BLaER1 (cell line): ENCODE measurements around the gene ERC2.
"Not testable (repeated sequence)": the region's sequence is repeated elsewhere in the genome, so short reads cannot be mapped to it uniquely, and the experiment has no call there.

Source experiments
- H3K27ac ChIP-seq: shearing (Covaris generic); formaldehyde crosslinking; 2 replicates; pipeline ENCODE4 v1.8.1; 2022
- H3K27me3 ChIP-seq: shearing (Covaris generic); formaldehyde crosslinking; 2 replicates; pipeline ENCODE4 v1.8.1; 2022
- H3K36me3 ChIP-seq: shearing (Covaris generic); formaldehyde crosslinking; 2 replicates; pipeline ENCODE4 v1.8.1; 2022
- H3K4me1 ChIP-seq: shearing (Covaris generic); formaldehyde crosslinking; 2 replicates; pipeline ENCODE4 v1.8.1; 2022
- H3K4me2 ChIP-seq: shearing (Covaris generic); formaldehyde crosslinking; 2 replicates; pipeline ENCODE4 v1.8.1; 2022
- H3K4me3 ChIP-seq: shearing (Covaris generic); formaldehyde crosslinking; 2 replicates; pipeline ENCODE4 v1.8.1; 2022
- H3K9ac ChIP-seq: shearing (Covaris generic); formaldehyde crosslinking; 2 replicates; pipeline ENCODE4 v1.8.1; 2022
- H3K9me3 ChIP-seq: shearing (Covaris generic); formaldehyde crosslinking; 2 replicates; pipeline ENCODE4 v1.8.1; 2022
- H4K20me1 ChIP-seq: shearing (Covaris generic); formaldehyde crosslinking; 2 replicates; pipeline ENCODE4 v1.8.1; 2022
- Cebpa-rat ChIP-seq: shearing (Covaris generic); IDR thresholded peaks from 2 replicates; pipeline ENCODE4 v1.8.1; 2022

The ERC2 gene

GRCh38 chr3:56468184-56469106 is at the start of gene ERC2:
ERC2 (minus strand) TSS chr3:56468467.
- no peak for TF ChIP-seq Cebpa-rat
- H3K36me3 ChIP-seq, result no peaks in the 10 kb centered on the region
- no peaks in the 10 kb centered on the region for H3K4me1 ChIP-seq
- no peak within 1 kb of the TSS for H3K4me2 ChIP-seq
- H3K9ac ChIP-seq, result no peak within 1 kb of the TSS
- H3K4me3 ChIP-seq, result no peak within 1 kb of the TSS
- no peaks in the 10 kb centered on the region for H3K27me3 ChIP-seq
- H3K27ac ChIP-seq, result no peak within 1 kb of the TSS
- H3K9me3 ChIP-seq, result peaks cover 18% of the 10 kb centered on the region
- no peaks in the 10 kb centered on the region for H4K20me1 ChIP-seq

GRCh38 chr3:56502738-56503137 is 34.5 kb upstream of the ERC2 start:
- Histone ChIP-seq H3K4me3 (no peak overlapping the region), H3K9ac (no peak overlapping the region), H3K27ac (no peak overlapping the region), H3K4me2 (no peak overlapping the region), H3K36me3 (no peaks in the 10 kb centered on the region), H4K20me1 (no peaks in the 10 kb centered on the region), H3K9me3 (no peaks in the 10 kb centered on the region), H3K27me3 (no peaks in the 10 kb centered on the region), H3K4me1 (no peaks in the 10 kb centered on the region)
- no peak for TF ChIP-seq Cebpa-rat

- H3K9ac ChIP-seq, H3K4me2 ChIP-seq, H4K20me1 ChIP-seq, H3K27me3 ChIP-seq, H3K9me3 ChIP-seq, H3K27ac ChIP-seq, H3K4me1 ChIP-seq, H3K4me3 ChIP-seq, H3K36me3 ChIP-seq: not testable (repeated sequence)
Observed at GRCh38 chr3:56496376-56496775, 28.1 kb upstream of the ERC2 start.

GRCh38 chr3:56494679-56495322 is 26.5 kb upstream of the ERC2 start:
- H3K36me3 ChIP-seq, result no peaks in the 10 kb centered on the region
- no peaks in the 10 kb centered on the region for H3K9me3 ChIP-seq
- H3K27ac ChIP-seq, result no peak overlapping the region
- peak; percentile 86 for TF ChIP-seq Cebpa-rat
- H3K9ac ChIP-seq, result no peak overlapping the region
- no peak overlapping the region for H3K4me3 ChIP-seq
- H3K4me2 ChIP-seq, result no peak overlapping the region
- no peaks in the 10 kb centered on the region for H3K4me1 ChIP-seq
- H4K20me1 ChIP-seq, result peaks cover 4% of the 10 kb centered on the region; the same call in 1 of the 2 replicates
- H3K27me3 ChIP-seq, result no peaks in the 10 kb centered on the region

- Histone ChIP-seq H3K4me2 (no peak overlapping the region), H3K27ac (no peak overlapping the region), H3K4me3 (no peak overlapping the region), H3K4me1 (no peaks in the 10 kb centered on the region), H3K36me3 (no peaks in the 10 kb centered on the region), H4K20me1 (peaks cover 4% of the 10 kb centered on the region; the same call in 1 of the 2 replicates), H3K9me3 (no peaks in the 10 kb centered on the region), H3K27me3 (no peaks in the 10 kb centered on the region), H3K9ac (no peak overlapping the region)
- no peak for TF ChIP-seq Cebpa-rat
Observed at GRCh38 chr3:56491566-56491965, 23.3 kb upstream of the ERC2 start.

- no peaks in the 10 kb centered on the region for H3K4me1 ChIP-seq
- TF ChIP-seq Cebpa-rat, result no peak
- H3K27ac ChIP-seq, result no peak overlapping the region
- H3K4me3 ChIP-seq, result no peak overlapping the region
- H3K9me3 ChIP-seq, result no peaks in the 10 kb centered on the region
- no peaks in the 10 kb centered on the region; the same call in 1 of the 2 replicates for H4K20me1 ChIP-seq
- H3K27me3 ChIP-seq, result no peaks in the 10 kb centered on the region
- no peaks in the 10 kb centered on the region for H3K36me3 ChIP-seq
- no peak overlapping the region for H3K9ac ChIP-seq
- no peak overlapping the region for H3K4me2 ChIP-seq
Observed at GRCh38 chr3:56488812-56489600, 20.7 kb upstream of the ERC2 start.

GRCh38 chr3:56484525-56485032 is 16.3 kb upstream of the ERC2 start:
- Histone ChIP-seq H3K4me1 (no peaks in the 10 kb centered on the region), H3K36me3 (no peaks in the 10 kb centered on the region), H4K20me1 (no peaks in the 10 kb centered on the region), H3K27me3 (no peaks in the 10 kb centered on the region), H3K9me3 (no peaks in the 10 kb centered on the region), H3K4me2 (no peak overlapping the region), H3K9ac (no peak overlapping the region), H3K27ac (no peak overlapping the region), H3K4me3 (no peak overlapping the region)
- no peak for TF ChIP-seq Cebpa-rat

GRCh38 chr3:56484122-56484521 is 15.9 kb upstream of the ERC2 start:
- TF ChIP-seq Cebpa-rat, result no peak
- H3K4me1 ChIP-seq, result no peaks in the 10 kb centered on the region
- no peak overlapping the region for H3K4me3 ChIP-seq
- H3K9me3 ChIP-seq, result no peaks in the 10 kb centered on the region
- H3K36me3 ChIP-seq, result no peaks in the 10 kb centered on the region
- H3K27me3 ChIP-seq, result no peaks in the 10 kb centered on the region
- H3K9ac ChIP-seq, result no peak overlapping the region
- no peak overlapping the region for H3K4me2 ChIP-seq
- no peak overlapping the region for H3K27ac ChIP-seq
- no peaks in the 10 kb centered on the region for H4K20me1 ChIP-seq

GRCh38 chr3:56477646-56478045 is 9.4 kb upstream of the ERC2 start:
- TF ChIP-seq Cebpa-rat, result no peak

More at GRCh38 chr3:56477646-56478045, 9.4 kb upstream of the ERC2 start:
- Histone ChIP-seq H4K20me1 (no peaks in the 10 kb centered on the region), H3K9me3 (no peaks in the 10 kb centered on the region), H3K9ac (no peak overlapping the region), H3K4me2 (no peak overlapping the region), H3K27ac (no peak overlapping the region), H3K36me3 (no peaks in the 10 kb centered on the region), H3K27me3 (no peaks in the 10 kb centered on the region), H3K4me1 (no peaks in the 10 kb centered on the region), H3K4me3 (no peak overlapping the region)
